Neural progenitor cell (in vitro differentiated cells): Measurements from ENCODE around the gene MRPS27. TPM values are rescaled to one million over a fixed set of nuclear protein-coding genes. Genes with fewer than 3 reads are reported as not detected.

Experiments
- DNase-seq: peaks from one replicate; pipeline ENCODE4 v3.0.0-alpha.2; 2016; ENCODE audit warnings: low spot score
- H2AFZ ChIP-seq: fragments of 200-600 bp; sonication (generic); replicated peaks from 2 replicates; pipeline ENCODE4 v1.6.1; 2016; ENCODE audit warnings: antibody characterized with exemption
- H3F3A ChIP-seq: fragments of 200-600 bp; sonication (generic); 2 replicates; pipeline ENCODE4 v1.6.1; 2016; ENCODE audit warnings: antibody characterized with exemption, low read depth
- H3K27ac ChIP-seq: fragments of 200-600 bp; sonication (generic); 2 replicates; pipeline ENCODE4 v1.5.1; 2016; ENCODE audit warnings: mild to moderate bottlenecking
- H3K27me3 ChIP-seq: fragments of 200-600 bp; sonication (generic); 2 replicates; pipeline ENCODE4 v1.6.1; 2016; ENCODE audit warnings: mild to moderate bottlenecking, moderate library complexity
- H3K36me3 ChIP-seq: fragments of 200-600 bp; sonication (generic); 2 replicates; pipeline ENCODE4 v1.5.1; 2016
- H3K4me1 ChIP-seq: fragments of 200-600 bp; sonication (generic); 2 replicates; pipeline ENCODE4 v1.6.1; 2016; ENCODE audit warnings: mixed run types
- H3K4me2 ChIP-seq: fragments of 200-600 bp; sonication (generic); 2 replicates; pipeline ENCODE4 v1.6.1; 2016
- H3K4me3 ChIP-seq: fragments of 200-600 bp; sonication (generic); 2 replicates; pipeline ENCODE4 v1.5.1; 2016
- H3K79me2 ChIP-seq: fragments of 200-600 bp; sonication (generic); 2 replicates; pipeline ENCODE4 v1.6.1; 2016; ENCODE audit warnings: low read depth
- H3K9ac ChIP-seq: fragments of 200-600 bp; sonication (generic); 2 replicates; pipeline ENCODE4 v1.6.1; 2016
- H3K9me3 ChIP-seq: fragments of 200-600 bp; sonication (generic); 2 replicates; pipeline ENCODE4 v1.5.1; 2016; ENCODE audit warnings: low read depth
- H4K20me1 ChIP-seq: fragments of 200-600 bp; sonication (generic); 2 replicates; pipeline ENCODE4 v1.6.1; 2016; ENCODE audit warnings: low read depth
- H3K27ac Mint-ChIP-seq: 3 replicates; pipeline ENCODE4 v1.8.0; 2021; ENCODE audit warnings: mixed read lengths
- H3K27me3 Mint-ChIP-seq: 2 replicates; pipeline ENCODE4 v1.8.0; 2022; ENCODE audit warnings: low read depth, mild to moderate bottlenecking, inconsistent platforms, moderate library complexity, mixed read lengths; ENCODE audit not compliant: insufficient read depth
- H3K36me3 Mint-ChIP-seq: 3 replicates; pipeline ENCODE4 v1.8.0; 2021; ENCODE audit warnings: mixed read lengths
- H3K4me1 Mint-ChIP-seq: 3 replicates; pipeline ENCODE4 v1.8.0; 2021; ENCODE audit warnings: mixed read lengths
- H3K4me3 Mint-ChIP-seq: 3 replicates; pipeline ENCODE4 v1.8.0; 2021; ENCODE audit warnings: mild to moderate bottlenecking, moderate library complexity, mixed read lengths
- H3K9me3 Mint-ChIP-seq: 3 replicates; pipeline ENCODE4 v1.8.0; 2020; ENCODE audit warnings: mixed read lengths
- EZH2 ChIP-seq: fragments of 200-600 bp; sonication (generic); IDR thresholded peaks from 2 replicates; pipeline ENCODE4 v1.6.1; 2017; ENCODE audit warnings: antibody characterized with exemption, mild to moderate bottlenecking, moderate library complexity
- EZH2phosphoT487 ChIP-seq: fragments of 200-600 bp; sonication (generic); IDR thresholded peaks from 2 replicates; pipeline ENCODE4 v1.6.1; 2017; ENCODE audit warnings: antibody characterized with exemption
- total RNA-seq: library from RNA; depleted of rRNA; stranded (reverse); fragments of >200 nt; gene quantifications from 2 replicates; pipeline ENCODE4 v1.2.3, GENCODE V29; 2015; ENCODE audit warnings: low replicate concordance
- TF ChIP-seq, protein P1 (sequence below): fragments of 200-600 bp; sonication (generic); IDR thresholded peaks from 2 replicates; pipeline ENCODE4 v1.5.1; 2017; ENCODE audit warnings: antibody characterized with exemption, mild to moderate bottlenecking

The MRPS27 gene
- total RNA-seq, 1 donor from 2014 or later: 154 TPM

DNA sequence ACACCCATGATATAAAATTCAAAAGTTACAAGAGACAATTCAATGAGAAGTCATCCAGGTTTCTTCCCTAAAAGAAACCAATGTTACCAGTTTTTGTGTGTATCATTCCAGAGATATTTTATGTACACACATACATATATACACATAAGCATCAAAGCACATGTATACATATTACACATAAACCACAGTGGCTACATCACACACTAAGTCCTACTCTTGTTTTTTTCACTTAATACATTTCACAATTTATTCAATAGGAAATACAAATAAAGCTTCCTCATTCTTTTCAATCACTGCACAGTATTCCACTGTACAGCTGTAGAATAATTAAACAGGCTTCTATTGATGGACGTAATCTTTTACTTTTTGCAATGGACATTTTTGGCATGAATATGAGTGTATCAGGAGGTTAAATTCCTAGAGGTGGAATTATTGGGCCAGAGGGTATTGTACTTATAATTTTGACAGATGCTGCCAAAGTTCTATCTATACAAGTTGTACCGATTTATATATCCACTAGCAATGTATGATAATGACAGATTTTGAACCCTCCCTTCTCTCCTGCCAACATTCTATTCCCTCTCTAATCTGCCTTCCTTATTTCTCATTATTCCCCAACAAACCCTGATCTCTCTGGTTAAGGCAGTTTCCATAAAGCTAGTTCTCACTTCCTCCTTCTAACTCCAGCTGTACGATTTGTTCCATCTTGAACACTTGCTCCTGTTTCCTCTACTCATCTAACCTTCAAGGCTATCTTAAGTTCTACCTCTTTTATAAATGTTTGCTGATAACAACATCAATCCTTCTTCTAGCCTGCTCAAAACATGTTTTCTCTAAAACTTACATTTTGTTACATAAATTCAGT is 35.2 kb downstream of the MRPS27 start:
- H4K20me1 ChIP-seq: no peaks in the 10 kb centered on the region
- H3K79me2 ChIP-seq: no peaks in the 10 kb centered on the region
- no peak overlapping the region for H3K27ac ChIP-seq
- Mint-ChIP-seq H3K4me1 (no peaks in the 10 kb centered on the region), H3K36me3 (peaks cover 19% of the 10 kb centered on the region), H3K27ac (no peak overlapping the region), H3K9me3 (no peaks in the 10 kb centered on the region), H3K27me3 (peaks cover 2% of the 10 kb centered on the region), H3K4me3 (no peak overlapping the region)
- no peaks in the 10 kb centered on the region for H3K9me3 ChIP-seq
- no peak overlapping the region for H3K4me2 ChIP-seq
- H3K4me3 ChIP-seq: no peak overlapping the region
- H3K4me1 ChIP-seq: no peaks in the 10 kb centered on the region
- no peak for DNase-seq
- H3K36me3 ChIP-seq: peaks cover 5% of the 10 kb centered on the region
- no peaks in the 10 kb centered on the region for H3K27me3 ChIP-seq
- H3K9ac ChIP-seq: no peak overlapping the region
- TF ChIP-seq EZH2: no peak
- TF ChIP-seq EZH2phosphoT487: no peak
- TF ChIP-seq, protein P1, sequence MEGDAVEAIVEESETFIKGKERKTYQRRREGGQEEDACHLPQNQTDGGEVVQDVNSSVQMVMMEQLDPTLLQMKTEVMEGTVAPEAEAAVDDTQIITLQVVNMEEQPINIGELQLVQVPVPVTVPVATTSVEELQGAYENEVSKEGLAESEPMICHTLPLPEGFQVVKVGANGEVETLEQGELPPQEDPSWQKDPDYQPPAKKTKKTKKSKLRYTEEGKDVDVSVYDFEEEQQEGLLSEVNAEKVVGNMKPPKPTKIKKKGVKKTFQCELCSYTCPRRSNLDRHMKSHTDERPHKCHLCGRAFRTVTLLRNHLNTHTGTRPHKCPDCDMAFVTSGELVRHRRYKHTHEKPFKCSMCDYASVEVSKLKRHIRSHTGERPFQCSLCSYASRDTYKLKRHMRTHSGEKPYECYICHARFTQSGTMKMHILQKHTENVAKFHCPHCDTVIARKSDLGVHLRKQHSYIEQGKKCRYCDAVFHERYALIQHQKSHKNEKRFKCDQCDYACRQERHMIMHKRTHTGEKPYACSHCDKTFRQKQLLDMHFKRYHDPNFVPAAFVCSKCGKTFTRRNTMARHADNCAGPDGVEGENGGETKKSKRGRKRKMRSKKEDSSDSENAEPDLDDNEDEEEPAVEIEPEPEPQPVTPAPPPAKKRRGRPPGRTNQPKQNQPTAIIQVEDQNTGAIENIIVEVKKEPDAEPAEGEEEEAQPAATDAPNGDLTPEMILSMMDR: no peak
- H2AFZ ChIP-seq: no peak overlapping the region
- no peaks in the 10 kb centered on the region for H3F3A ChIP-seq

DNA sequence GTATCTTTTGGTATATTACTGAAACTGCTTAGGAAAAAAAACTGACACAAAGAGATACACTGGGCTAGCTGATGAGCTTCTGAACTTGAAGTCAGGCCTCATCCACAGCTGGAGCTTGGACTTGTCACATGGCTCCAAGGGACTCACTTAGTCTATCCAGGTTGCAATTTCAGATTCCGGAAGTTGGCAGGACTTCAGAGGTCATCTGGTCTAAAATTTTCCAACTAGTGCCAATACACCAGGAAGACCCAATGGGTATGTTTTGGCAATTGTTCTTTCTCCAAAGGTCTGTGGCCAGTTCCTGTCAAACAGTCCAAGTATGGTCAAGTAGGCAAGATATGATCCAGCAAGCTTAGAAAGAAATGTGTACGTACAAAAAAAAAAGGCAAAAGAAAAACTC is 36.7 kb downstream of the MRPS27 start:
- Histone ChIP-seq H3K9ac (no peak overlapping the region), H3K36me3 (peaks cover 5% of the 10 kb centered on the region), H3K9me3 (no peaks in the 10 kb centered on the region), H3K4me1 (no peaks in the 10 kb centered on the region), H3K27ac (no peak overlapping the region), H4K20me1 (no peaks in the 10 kb centered on the region), H3K79me2 (no peaks in the 10 kb centered on the region), H2AFZ (no peak overlapping the region), H3K4me3 (no peak overlapping the region), H3K27me3 (no peaks in the 10 kb centered on the region), H3F3A (no peaks in the 10 kb centered on the region), H3K4me2 (no peak overlapping the region)
- no peak overlapping the region for H3K27ac Mint-ChIP-seq
- H3K4me1 Mint-ChIP-seq: no peaks in the 10 kb centered on the region
- no peak for DNase-seq
- TF ChIP-seq EZH2 (no peak), EZH2phosphoT487 (no peak)
- TF ChIP-seq, protein P1: no peak
- peaks cover 2% of the 10 kb centered on the region for H3K27me3 Mint-ChIP-seq
- H3K36me3 Mint-ChIP-seq: peaks cover 17% of the 10 kb centered on the region
- peaks cover 1% of the 10 kb centered on the region for H3K9me3 Mint-ChIP-seq
- no peak overlapping the region for H3K4me3 Mint-ChIP-seq

DNA sequence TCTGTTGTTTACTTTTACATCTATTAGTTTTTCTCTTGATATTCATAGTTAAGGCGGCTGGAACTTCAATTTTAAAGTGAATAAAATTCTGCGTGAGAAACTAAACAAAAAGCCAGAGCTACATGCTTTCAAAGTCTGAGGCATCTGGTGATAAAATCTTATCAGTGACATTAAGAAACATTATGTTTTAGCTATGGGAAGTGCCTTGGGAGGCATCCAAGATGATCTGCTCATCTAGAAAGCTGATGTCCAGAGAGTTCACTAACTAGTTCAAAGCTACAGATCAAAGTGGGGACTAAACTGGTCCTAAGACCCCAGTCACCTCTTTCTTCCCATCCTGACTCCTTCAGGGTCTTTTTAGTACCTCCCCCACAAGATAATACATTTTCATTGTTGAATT is 37.2 kb downstream of the MRPS27 start:
- Mint-ChIP-seq H3K36me3 (peaks cover 17% of the 10 kb centered on the region), H3K27ac (no peak overlapping the region), H3K4me1 (no peaks in the 10 kb centered on the region), H3K27me3 (peaks cover 2% of the 10 kb centered on the region), H3K9me3 (peaks cover 3% of the 10 kb centered on the region), H3K4me3 (no peak overlapping the region)
- Histone ChIP-seq H3K27me3 (no peaks in the 10 kb centered on the region), H4K20me1 (no peaks in the 10 kb centered on the region), H3K4me3 (no peak overlapping the region), H3K9ac (no peak overlapping the region), H3K9me3 (no peaks in the 10 kb centered on the region), H3K36me3 (peaks cover 5% of the 10 kb centered on the region), H3F3A (no peaks in the 10 kb centered on the region), H3K4me2 (no peak overlapping the region), H3K4me1 (no peaks in the 10 kb centered on the region), H3K79me2 (no peaks in the 10 kb centered on the region), H3K27ac (no peak overlapping the region), H2AFZ (no peak overlapping the region)
- TF ChIP-seq, protein P1: no peak
- TF ChIP-seq EZH2 (no peak), EZH2phosphoT487 (no peak)
- no peak for DNase-seq
